MG63 (cell line): Measurements from ENCODE around the gene FRS3. TPM values are rescaled to one million over a fixed set of nuclear protein-coding genes. Genes with fewer than 3 reads are reported as not detected.

Source experiments
- DNase-seq: peaks from one replicate; pipeline ENCODE4 v3.0.0-alpha.2; 2020
- H3K27me3 ChIP-seq: fragments of 250-450 bp; sonication (Bioruptor Pico); 2 replicates; pipeline ENCODE4 v1.5.1; 2020; ENCODE audit warnings: mild to moderate bottlenecking, moderate library complexity
- H3K36me3 ChIP-seq: fragments of 250-450 bp; sonication (Bioruptor Pico); 2 replicates; pipeline ENCODE4 v1.5.1; 2020; ENCODE audit warnings: mild to moderate bottlenecking, moderate library complexity
- H3K4me3 ChIP-seq: fragments of 250-450 bp; sonication (Bioruptor Pico); 2 replicates; pipeline ENCODE4 v1.5.1; 2020; ENCODE audit warnings: mild to moderate bottlenecking, moderate library complexity
- H3K9me3 ChIP-seq: fragments of 250-450 bp; sonication (Bioruptor Pico); 2 replicates; pipeline ENCODE4 v1.5.1; 2020; ENCODE audit warnings: mild to moderate bottlenecking, moderate library complexity
- total RNA-seq: library from RNA; depleted of rRNA; stranded (reverse); fragments of >200 nt; shearing (Covaris generic); gene quantifications from 2 replicates; pipeline ENCODE4 v1.2.3, GENCODE V29; 2014; ENCODE audit warnings: low replicate concordance

Gene FRS3
- total RNA-seq, 1 experiment from 2014 or later, result 0.49 TPM

GRCh38 chr6:41739041-41739440, 40.7 kb downstream of the FRS3 start:
- DNase-seq, result no peak
- H3K27me3 ChIP-seq, result no peaks in the 10 kb centered on the region

GRCh38 chr6:41737591-41738130, 42.0 kb downstream of the FRS3 start:
- no peak overlapping the region for H3K4me3 ChIP-seq
- H3K9me3 ChIP-seq, result no peaks in the 10 kb centered on the region
- no peaks in the 10 kb centered on the region for H3K27me3 ChIP-seq
- no peaks in the 10 kb centered on the region for H3K36me3 ChIP-seq
- no peak for DNase-seq

More at GRCh38 chr6:41739041-41739440, 40.7 kb downstream of the FRS3 start:
- H3K9me3 ChIP-seq, result no peaks in the 10 kb centered on the region
- no peak overlapping the region for H3K4me3 ChIP-seq
- no peaks in the 10 kb centered on the region for H3K36me3 ChIP-seq

GRCh38 chr6:41736800-41737555, 42.7 kb downstream of the FRS3 start:
- no peak for DNase-seq
- Histone ChIP-seq H3K36me3 (no peaks in the 10 kb centered on the region), H3K9me3 (no peaks in the 10 kb centered on the region), H3K27me3 (no peaks in the 10 kb centered on the region), H3K4me3 (no peak overlapping the region)

GRCh38 chr6:41736186-41736733, 43.4 kb downstream of the FRS3 start:
- no peaks in the 10 kb centered on the region for H3K27me3 ChIP-seq
- no peaks in the 10 kb centered on the region for H3K36me3 ChIP-seq
- H3K9me3 ChIP-seq, result no peaks in the 10 kb centered on the region
- DNase-seq, result no peak
- no peak overlapping the region for H3K4me3 ChIP-seq

- H3K4me3 ChIP-seq, result peak within 1 kb of the TSS; percentile 58
- no peaks in the 10 kb centered on the region for H3K36me3 ChIP-seq
- H3K27me3 ChIP-seq, result no peaks in the 10 kb centered on the region
- peak; percentile 85 for DNase-seq
- H3K9me3 ChIP-seq, result no peaks in the 10 kb centered on the region
These were observed 44.1 kb downstream of the FRS3 start, which contains the start of gene TFEB for GRCh38 chr6:41735427-41736185. TFEB (minus strand) TSS chr6:41735608; CDS start chr6:41691213, 44,395 bp downstream.

- peak overlapping the region; percentile 58 for H3K4me3 ChIP-seq
- no peaks in the 10 kb centered on the region for H3K27me3 ChIP-seq
- H3K36me3 ChIP-seq, result no peaks in the 10 kb centered on the region
- peak; percentile 70 for DNase-seq
- H3K9me3 ChIP-seq, result no peaks in the 10 kb centered on the region
These were observed 44.9 kb downstream of the FRS3 start for GRCh38 chr6:41734666-41735426.

- Histone ChIP-seq H3K9me3 (no peaks in the 10 kb centered on the region), H3K36me3 (no peaks in the 10 kb centered on the region), H3K4me3 (peak overlapping the region; percentile 58), H3K27me3 (no peaks in the 10 kb centered on the region)
- DNase-seq, result peak; percentile 61
These were observed 45.7 kb downstream of the FRS3 start for GRCh38 chr6:41733707-41734665.

- no peaks in the 10 kb centered on the region for H3K9me3 ChIP-seq
- no peak overlapping the region; the same call in 1 of the 2 replicates for H3K4me3 ChIP-seq
- DNase-seq, result no peak
- H3K36me3 ChIP-seq, result no peaks in the 10 kb centered on the region
- no peaks in the 10 kb centered on the region for H3K27me3 ChIP-seq
These were observed 46.4 kb downstream of the FRS3 start for GRCh38 chr6:41733360-41733706.

GRCh38 chr6:41732591-41733359, 46.9 kb downstream of the FRS3 start:
- Histone ChIP-seq H3K27me3 (no peaks in the 10 kb centered on the region), H3K36me3 (no peaks in the 10 kb centered on the region), H3K4me3 (no peak overlapping the region), H3K9me3 (no peaks in the 10 kb centered on the region)
- no peak for DNase-seq

GRCh38 chr6:41732149-41732548, 47.6 kb downstream of the FRS3 start:
- Histone ChIP-seq H3K36me3 (no peaks in the 10 kb centered on the region), H3K4me3 (no peak overlapping the region), H3K9me3 (no peaks in the 10 kb centered on the region), H3K27me3 (no peaks in the 10 kb centered on the region)
- DNase-seq, result no peak

GRCh38 chr6:41731561-41732086, 48.1 kb downstream of the FRS3 start:
- no peaks in the 10 kb centered on the region for H3K27me3 ChIP-seq
- no peaks in the 10 kb centered on the region for H3K36me3 ChIP-seq
- no peak for DNase-seq
- H3K4me3 ChIP-seq, result no peak overlapping the region
- H3K9me3 ChIP-seq, result no peaks in the 10 kb centered on the region

- no peaks in the 10 kb centered on the region for H3K36me3 ChIP-seq
- H3K27me3 ChIP-seq, result no peaks in the 10 kb centered on the region
- DNase-seq, result no peak
These were observed 48.9 kb downstream of the FRS3 start for GRCh38 chr6:41730531-41731436.

GRCh38 chr6:41729624-41730023, 50.1 kb downstream of the FRS3 start:
- Histone ChIP-seq H3K9me3 (no peaks in the 10 kb centered on the region), H3K36me3 (no peaks in the 10 kb centered on the region), H3K4me3 (no peak overlapping the region), H3K27me3 (no peaks in the 10 kb centered on the region)
- no peak for DNase-seq

More at GRCh38 chr6:41730531-41731436, 48.9 kb downstream of the FRS3 start:
- no peaks in the 10 kb centered on the region for H3K9me3 ChIP-seq
- H3K4me3 ChIP-seq, result no peak overlapping the region

GRCh38 chr6:41728954-41729353, 50.7 kb downstream of the FRS3 start:
- Histone ChIP-seq H3K4me3 (no peak overlapping the region), H3K27me3 (no peaks in the 10 kb centered on the region), H3K9me3 (no peaks in the 10 kb centered on the region), H3K36me3 (no peaks in the 10 kb centered on the region)
- DNase-seq, result no peak
